Fibroblast of mammary gland (primary cell): Measurements from ENCODE around the gene LGALS9.
"Not testable (repeated sequence)": the region's sequence is repeated elsewhere in the genome, so short reads cannot be mapped to it uniquely, and the experiment has no call there.

ENCODE experiments used
- DNase-seq: peaks from one replicate; pipeline ENCODE4 v3.0.0-alpha.2; 2010; ENCODE audit warnings: low read depth
- H3K4me3 ChIP-seq: 2 replicates; pipeline ENCODE4 v1.5.1; 2011; ENCODE audit warnings: low read depth, mild to moderate bottlenecking, low read length, moderate library complexity; ENCODE audit not compliant: control insufficient read depth
- CTCF ChIP-seq: conservative IDR thresholded peaks from 2 replicates; pipeline ENCODE4 v1.5.1; 2011; ENCODE audit warnings: low read depth, low read length, inconsistent platforms; ENCODE audit not compliant: control insufficient read depth, insufficient read depth

The LGALS9 gene

DNA sequence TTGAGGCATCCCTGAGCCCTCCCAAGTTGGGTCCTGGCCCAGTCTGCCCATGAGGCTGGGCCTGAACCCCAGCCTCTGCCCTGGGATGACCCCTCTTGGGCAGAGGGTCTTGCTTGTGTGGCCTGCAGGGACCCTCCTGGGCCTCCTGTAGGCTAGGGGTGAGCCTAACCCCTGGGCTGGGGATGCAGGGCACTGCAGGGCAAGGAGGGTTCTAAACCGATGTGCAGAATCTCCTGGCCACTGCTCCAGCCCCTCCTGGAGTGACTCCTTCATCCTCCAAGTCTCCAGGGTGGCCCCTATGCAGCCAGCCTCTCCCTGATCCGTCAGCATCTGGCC lies 37.5 kb downstream of the LGALS9 start:
- DNase-seq = no peak
- H3K4me3 ChIP-seq = no peak overlapping the region
- TF ChIP-seq CTCF = no peak

GRCh38 chr17:27669136-27669535 lies 38.1 kb downstream of the LGALS9 start:
- TF ChIP-seq CTCF = no peak
- no peak for DNase-seq
- no peak overlapping the region for H3K4me3 ChIP-seq

GRCh38 chr17:27669850-27670249 lies 38.9 kb downstream of the LGALS9 start:
- DNase-seq = no peak
- TF ChIP-seq CTCF = no peak
- no peak overlapping the region for H3K4me3 ChIP-seq

DNA sequence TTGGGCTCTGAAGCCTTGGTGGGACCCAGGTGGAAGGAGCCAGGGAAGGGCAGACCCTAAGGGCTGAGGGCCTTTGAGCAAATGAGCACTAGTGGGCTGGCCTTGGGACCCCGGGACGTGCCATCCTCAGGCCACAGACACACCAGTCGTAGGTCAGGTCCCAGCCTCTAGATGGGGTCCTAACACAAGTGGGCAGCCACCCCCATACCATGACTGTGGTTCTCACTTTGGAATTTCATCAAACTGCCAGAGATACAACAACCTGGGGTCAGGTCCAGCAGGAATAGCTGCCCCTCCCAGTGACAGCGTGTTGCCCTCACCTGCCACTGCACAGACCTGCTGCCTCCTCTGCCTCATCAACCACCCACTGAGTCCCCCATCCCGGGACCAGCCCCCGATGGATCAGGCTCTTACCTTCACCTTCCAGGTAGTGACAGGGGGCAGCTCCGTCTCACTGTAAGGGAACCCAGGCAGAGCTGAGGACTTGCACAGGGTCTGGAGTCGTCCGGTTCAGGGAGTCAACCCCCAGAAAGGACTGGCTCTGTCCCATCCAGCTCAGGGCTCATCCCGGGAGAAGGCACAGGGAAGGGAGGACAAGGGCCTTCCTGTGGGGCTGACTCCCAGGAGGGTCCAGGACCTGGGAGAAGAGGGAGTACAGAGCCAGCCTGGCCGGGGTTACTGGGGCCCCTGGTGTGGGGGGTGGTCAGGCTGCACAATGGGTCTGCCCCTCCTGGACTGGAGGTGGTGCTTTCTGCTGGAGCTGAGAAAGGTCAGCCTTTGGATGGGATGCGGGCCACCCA lies 40.0 kb downstream of the LGALS9 start:
- no peak overlapping the region for H3K4me3 ChIP-seq
- DNase-seq = no peak
- no peak for TF ChIP-seq CTCF

GRCh38 chr17:27671591-27671910 lies 40.6 kb downstream of the LGALS9 start:
- H3K4me3 ChIP-seq = no peak overlapping the region
- no peak for TF ChIP-seq CTCF
- no peak for DNase-seq

DNA sequence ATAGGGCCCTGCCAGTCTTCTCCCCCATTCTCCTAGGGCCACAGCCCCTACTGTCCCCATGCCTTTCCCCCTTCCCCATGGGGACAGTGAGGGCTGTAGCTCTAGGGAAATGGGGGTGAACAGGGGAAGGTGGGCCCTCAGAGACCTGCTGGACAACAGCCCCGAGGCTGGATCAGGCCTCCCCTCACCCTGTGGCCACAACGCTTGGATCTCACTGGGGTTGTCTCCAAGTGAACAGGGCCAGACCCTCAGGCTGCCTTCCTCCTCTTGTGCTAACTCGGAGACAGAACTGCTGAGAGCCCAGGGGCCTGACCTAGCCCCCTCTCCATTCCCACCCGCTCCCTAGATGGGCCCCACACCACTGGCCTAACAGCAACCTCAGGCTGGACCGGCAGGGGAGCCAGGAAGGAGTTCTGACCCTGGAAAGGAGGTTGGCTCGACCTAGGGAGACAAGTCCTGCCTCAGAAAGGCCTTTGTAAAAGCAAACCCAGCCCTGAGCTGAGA lies 41.0 kb downstream of the LGALS9 start:
- not testable (repeated sequence) for DNase-seq, H3K4me3 ChIP-seq

DNA sequence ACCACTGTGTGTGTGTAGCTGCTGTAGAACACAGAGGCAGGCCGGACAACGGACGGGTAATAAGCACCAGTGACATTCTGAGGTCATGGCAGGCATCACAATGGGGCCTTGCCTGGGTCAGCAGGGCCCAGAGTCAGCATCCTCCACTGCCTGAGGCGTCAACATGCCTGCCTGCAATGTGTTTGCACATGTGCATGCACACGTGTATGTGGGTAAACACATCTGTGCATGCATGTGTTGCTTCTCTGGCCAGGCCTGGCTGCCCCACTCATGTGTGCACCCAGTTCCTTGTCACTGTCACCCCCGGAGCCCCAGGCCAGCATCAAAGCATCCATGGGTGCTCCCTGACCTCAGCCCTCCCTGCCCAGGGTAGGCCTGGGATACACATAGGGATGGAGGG lies 43.3 kb downstream of the LGALS9 start:
- TF ChIP-seq CTCF = no peak
- H3K4me3 ChIP-seq = no peak overlapping the region
- DNase-seq = no peak
